ENCODE measurements around the gene LEPROT.

GRCh38 chr1:65456481-65456880, 36.0 kb downstream of the LEPROT start:
- TF ChIP-seq, protein P1, sequence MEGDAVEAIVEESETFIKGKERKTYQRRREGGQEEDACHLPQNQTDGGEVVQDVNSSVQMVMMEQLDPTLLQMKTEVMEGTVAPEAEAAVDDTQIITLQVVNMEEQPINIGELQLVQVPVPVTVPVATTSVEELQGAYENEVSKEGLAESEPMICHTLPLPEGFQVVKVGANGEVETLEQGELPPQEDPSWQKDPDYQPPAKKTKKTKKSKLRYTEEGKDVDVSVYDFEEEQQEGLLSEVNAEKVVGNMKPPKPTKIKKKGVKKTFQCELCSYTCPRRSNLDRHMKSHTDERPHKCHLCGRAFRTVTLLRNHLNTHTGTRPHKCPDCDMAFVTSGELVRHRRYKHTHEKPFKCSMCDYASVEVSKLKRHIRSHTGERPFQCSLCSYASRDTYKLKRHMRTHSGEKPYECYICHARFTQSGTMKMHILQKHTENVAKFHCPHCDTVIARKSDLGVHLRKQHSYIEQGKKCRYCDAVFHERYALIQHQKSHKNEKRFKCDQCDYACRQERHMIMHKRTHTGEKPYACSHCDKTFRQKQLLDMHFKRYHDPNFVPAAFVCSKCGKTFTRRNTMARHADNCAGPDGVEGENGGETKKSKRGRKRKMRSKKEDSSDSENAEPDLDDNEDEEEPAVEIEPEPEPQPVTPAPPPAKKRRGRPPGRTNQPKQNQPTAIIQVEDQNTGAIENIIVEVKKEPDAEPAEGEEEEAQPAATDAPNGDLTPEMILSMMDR (tag by site-specific recombination; IDR thresholded peaks at IDR 0.05): no peak
- no peak for TF ChIP-seq ZBTB1 (tag by site-specific recombination; IDR thresholded peaks at IDR 0.05)

Data from HEK293 (cell line).